Loucy (cell line): ENCODE data around the gene SRGAP1.
"Not testable (repeated sequence)": the region's sequence is repeated elsewhere in the genome, so short reads cannot be mapped to it uniquely, and the experiment has no call there.

ENCODE experiments used
- H2AFZ ChIP-seq: fragments of 200-600 bp; sonication (generic); 2 replicates; pipeline ENCODE4 v1.6.0; 2016; ENCODE audit warnings: antibody characterized with exemption, mild to moderate bottlenecking, low read length, moderate library complexity
- H3F3A ChIP-seq: fragments of 200-600 bp; 2 replicates; pipeline ENCODE4 v1.6.0; 2016; ENCODE audit warnings: antibody characterized with exemption, low read depth, mild to moderate bottlenecking
- H3K27me3 ChIP-seq: fragments of 200-600 bp; sonication (generic); 2 replicates; pipeline ENCODE4 v1.6.1; 2014; ENCODE audit warnings: low read length, mild to moderate bottlenecking; ENCODE audit not compliant: insufficient read depth, poor library complexity, severe bottlenecking
- H3K36me3 ChIP-seq: fragments of 200-600 bp; sonication (generic); 2 replicates; pipeline ENCODE4 v1.6.1; 2016; ENCODE audit warnings: low read length; ENCODE audit not compliant: insufficient read depth
- H3K4me1 ChIP-seq: fragments of 200-600 bp; sonication (generic); 2 replicates; pipeline ENCODE4 v1.5.1; 2014; ENCODE audit warnings: low read length, mild to moderate bottlenecking; ENCODE audit not compliant: insufficient read depth, poor library complexity, severe bottlenecking
- H3K4me2 ChIP-seq: fragments of 200-600 bp; sonication (generic); 2 replicates; pipeline ENCODE4 v1.6.0; 2014; ENCODE audit warnings: antibody characterized with exemption, low read length, low read depth, mild to moderate bottlenecking; ENCODE audit not compliant: poor library complexity, severe bottlenecking
- H3K4me3 ChIP-seq: fragments of 200-600 bp; sonication (generic); 2 replicates; pipeline ENCODE4 v1.5.1; 2014; ENCODE audit warnings: low read length, mild to moderate bottlenecking, mixed read lengths; ENCODE audit not compliant: poor library complexity, severe bottlenecking
- H3K79me2 ChIP-seq: fragments of 200-600 bp; sonication (generic); 2 replicates; pipeline ENCODE4 v1.6.1; 2014; ENCODE audit warnings: low read length; ENCODE audit not compliant: insufficient read depth
- H3K9ac ChIP-seq: fragments of 200-600 bp; sonication (generic); 2 replicates; pipeline ENCODE4 v1.6.0; 2014; ENCODE audit warnings: mild to moderate bottlenecking, low read depth, low read length, moderate library complexity; ENCODE audit not compliant: poor library complexity, severe bottlenecking
- H3K9me2 ChIP-seq: fragments of 200-600 bp; sonication (generic); replicated peaks from 2 replicates; pipeline ENCODE4 v1.6.1; 2016; ENCODE audit warnings: low read depth, low read length, mixed read lengths
- H3K9me3 ChIP-seq: fragments of 200-600 bp; sonication (generic); 2 replicates; pipeline ENCODE4 v1.6.1; 2014; ENCODE audit warnings: mild to moderate bottlenecking, antibody characterized with exemption, low read length, low read depth; ENCODE audit not compliant: insufficient read depth
- H4K20me1 ChIP-seq: fragments of 200-600 bp; sonication (generic); 2 replicates; pipeline ENCODE4 v1.6.0; 2014; ENCODE audit warnings: antibody characterized with exemption, low read length, mild to moderate bottlenecking; ENCODE audit not compliant: insufficient read depth, poor library complexity, severe bottlenecking
- EZH2phosphoT487 ChIP-seq: fragments of 200-600 bp; IDR thresholded peaks from 2 replicates; pipeline ENCODE4 v1.6.1; 2018; ENCODE audit warnings: antibody characterized with exemption, mild to moderate bottlenecking, moderate library complexity, borderline replicate concordance
- TF ChIP-seq, protein P1 (sequence below): fragments of 200-600 bp; sonication (generic); conservative IDR thresholded peaks from 2 replicates; pipeline ENCODE4 v1.5.1; 2014; ENCODE audit warnings: mild to moderate bottlenecking, antibody characterized with exemption, low read length

The SRGAP1 gene

DNA sequence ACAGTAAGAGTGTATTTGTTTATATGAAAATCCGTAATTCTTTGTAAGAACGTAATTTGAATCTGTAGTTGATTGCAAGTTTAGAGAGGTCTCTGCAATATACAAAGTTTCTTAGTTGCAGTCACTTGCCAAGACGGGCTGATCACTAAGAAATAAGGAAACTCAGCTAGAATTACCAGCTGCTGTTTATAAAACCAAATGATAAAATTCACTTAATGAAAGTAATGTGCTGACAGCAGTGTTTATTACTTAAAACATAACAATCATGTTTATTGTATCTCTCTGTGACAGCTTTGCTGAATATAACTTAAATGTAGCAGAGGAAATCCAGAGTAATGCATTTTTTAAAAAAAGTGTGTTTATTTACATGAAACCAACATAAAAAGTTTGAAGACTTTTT lies 31.2 kb downstream of the SRGAP1 start:
- H3K9ac ChIP-seq: no peak overlapping the region
- no peaks in the 10 kb centered on the region for H3K4me1 ChIP-seq
- no peaks in the 10 kb centered on the region for H3K79me2 ChIP-seq
- TF ChIP-seq EZH2phosphoT487: no peak
- TF ChIP-seq, protein P1, sequence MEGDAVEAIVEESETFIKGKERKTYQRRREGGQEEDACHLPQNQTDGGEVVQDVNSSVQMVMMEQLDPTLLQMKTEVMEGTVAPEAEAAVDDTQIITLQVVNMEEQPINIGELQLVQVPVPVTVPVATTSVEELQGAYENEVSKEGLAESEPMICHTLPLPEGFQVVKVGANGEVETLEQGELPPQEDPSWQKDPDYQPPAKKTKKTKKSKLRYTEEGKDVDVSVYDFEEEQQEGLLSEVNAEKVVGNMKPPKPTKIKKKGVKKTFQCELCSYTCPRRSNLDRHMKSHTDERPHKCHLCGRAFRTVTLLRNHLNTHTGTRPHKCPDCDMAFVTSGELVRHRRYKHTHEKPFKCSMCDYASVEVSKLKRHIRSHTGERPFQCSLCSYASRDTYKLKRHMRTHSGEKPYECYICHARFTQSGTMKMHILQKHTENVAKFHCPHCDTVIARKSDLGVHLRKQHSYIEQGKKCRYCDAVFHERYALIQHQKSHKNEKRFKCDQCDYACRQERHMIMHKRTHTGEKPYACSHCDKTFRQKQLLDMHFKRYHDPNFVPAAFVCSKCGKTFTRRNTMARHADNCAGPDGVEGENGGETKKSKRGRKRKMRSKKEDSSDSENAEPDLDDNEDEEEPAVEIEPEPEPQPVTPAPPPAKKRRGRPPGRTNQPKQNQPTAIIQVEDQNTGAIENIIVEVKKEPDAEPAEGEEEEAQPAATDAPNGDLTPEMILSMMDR: no peak
- H3K9me2 ChIP-seq: no peaks in the 10 kb centered on the region
- H4K20me1 ChIP-seq: no peaks in the 10 kb centered on the region
- no peak overlapping the region for H3K4me3 ChIP-seq
- no peaks in the 10 kb centered on the region for H3K27me3 ChIP-seq
- H2AFZ ChIP-seq: no peak overlapping the region
- H3K9me3 ChIP-seq: no peaks in the 10 kb centered on the region
- H3F3A ChIP-seq: no peaks in the 10 kb centered on the region
- H3K4me2 ChIP-seq: no peak overlapping the region
- no peaks in the 10 kb centered on the region for H3K36me3 ChIP-seq

DNA sequence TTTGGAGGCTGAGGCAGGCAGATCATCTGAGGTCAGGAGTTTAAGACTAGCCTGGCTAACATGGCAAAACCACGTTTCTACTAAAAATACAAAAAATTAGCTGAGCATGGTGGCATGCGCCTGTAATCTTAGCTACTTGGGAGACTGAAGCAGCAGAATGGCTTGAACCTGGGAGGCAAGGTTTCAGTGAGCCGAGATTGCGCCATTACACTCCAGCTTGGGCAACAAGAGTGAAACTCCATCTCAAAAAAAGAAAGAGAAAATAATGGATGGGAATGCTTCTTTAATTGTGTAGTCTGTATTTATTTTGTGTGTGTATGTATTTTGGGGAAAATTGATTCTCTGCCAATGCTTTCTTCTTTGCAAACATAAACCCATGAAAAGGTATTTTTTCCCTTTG lies 32.5 kb downstream of the SRGAP1 start:
- H3K79me2 ChIP-seq: no peaks in the 10 kb centered on the region
- H4K20me1 ChIP-seq: no peaks in the 10 kb centered on the region
- H3K36me3 ChIP-seq: no peaks in the 10 kb centered on the region
- H3K9ac ChIP-seq: no peak overlapping the region
- H3K9me2 ChIP-seq: no peaks in the 10 kb centered on the region
- H3K4me2 ChIP-seq: no peak overlapping the region
- TF ChIP-seq, protein P1: no peak
- no peak for TF ChIP-seq EZH2phosphoT487
- no peaks in the 10 kb centered on the region for H3K27me3 ChIP-seq
- H3F3A ChIP-seq: no peaks in the 10 kb centered on the region
- H3K9me3 ChIP-seq: no peaks in the 10 kb centered on the region
- no peak overlapping the region for H2AFZ ChIP-seq
- no peak overlapping the region for H3K4me3 ChIP-seq
- H3K4me1 ChIP-seq: no peaks in the 10 kb centered on the region

DNA sequence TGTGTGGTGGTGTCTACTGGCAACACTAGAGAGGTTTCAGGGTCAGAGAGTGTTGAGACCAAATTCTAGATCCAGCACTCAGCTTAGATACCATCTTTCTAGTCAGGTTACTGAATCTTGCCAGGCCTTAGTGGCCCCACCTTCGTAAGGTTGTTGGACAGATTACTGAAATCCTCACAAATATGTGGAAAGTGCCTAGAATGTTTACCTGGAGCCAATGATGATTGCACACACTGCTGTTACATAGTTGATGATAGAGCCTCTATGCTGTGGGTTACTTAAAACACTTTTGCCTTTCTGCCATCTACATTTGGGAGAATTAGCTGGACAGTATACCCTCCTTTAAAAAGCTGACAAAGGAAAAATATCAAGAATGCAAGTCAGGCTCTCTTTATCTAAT lies 33.2 kb downstream of the SRGAP1 start:
- Histone ChIP-seq H3K9me3 (no peaks in the 10 kb centered on the region), H3K79me2 (no peaks in the 10 kb centered on the region), H3F3A (no peaks in the 10 kb centered on the region), H3K4me2 (no peak overlapping the region), H3K9ac (no peak overlapping the region), H4K20me1 (no peaks in the 10 kb centered on the region), H3K4me1 (no peaks in the 10 kb centered on the region), H3K36me3 (no peaks in the 10 kb centered on the region), H3K9me2 (no peaks in the 10 kb centered on the region), H2AFZ (no peak overlapping the region), H3K27me3 (no peaks in the 10 kb centered on the region), H3K4me3 (no peak overlapping the region)
- no peak for TF ChIP-seq EZH2phosphoT487
- TF ChIP-seq, protein P1: no peak

DNA sequence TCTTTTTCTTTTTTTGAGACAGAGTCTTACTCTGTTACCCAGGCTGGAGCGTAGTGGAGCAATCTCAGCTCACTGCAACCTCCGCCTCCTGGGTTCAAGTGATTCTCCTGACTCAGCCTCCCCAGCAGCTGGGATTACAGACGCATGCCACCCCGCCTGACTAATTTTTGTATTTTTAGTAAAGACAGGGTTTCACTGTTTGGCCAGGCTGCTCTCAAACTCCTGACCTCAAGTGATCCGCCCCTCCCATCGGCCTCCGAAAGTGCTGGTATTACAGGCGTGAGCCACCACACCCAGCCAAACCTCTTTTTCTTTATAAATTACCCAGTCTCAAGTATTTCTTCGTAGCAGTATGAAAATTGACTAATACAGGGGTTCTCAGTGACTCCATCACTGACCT lies 35.7 kb downstream of the SRGAP1 start:
- not testable (repeated sequence) for H3F3A ChIP-seq, H2AFZ ChIP-seq, H4K20me1 ChIP-seq, H3K9ac ChIP-seq, H3K4me3 ChIP-seq, H3K79me2 ChIP-seq, H3K4me2 ChIP-seq, H3K4me1 ChIP-seq, H3K36me3 ChIP-seq, H3K27me3 ChIP-seq, H3K9me2 ChIP-seq, H3K9me3 ChIP-seq
